Activated T-cell treated with anti-CD3 and anti-CD28 coated beads, Interleukin-2, amount 50 U/mL, for 4 hours (primary cell): Measurements from ENCODE around the gene AHCYL2. TPM values are rescaled to one million over a fixed set of nuclear protein-coding genes. Genes with fewer than 3 reads are reported as not detected.
A peak's percentile ranks its signal among the peaks of the same experiment; 100 is the strongest.

ENCODE experiments used
- ATAC-seq, 2 donors: fragments of 200-7000 bp; cut with Tn5 transposase; one replicate each; pipeline ENCODE4 v1.10.0; 2021
- DNase-seq: peaks from one replicate; pipeline ENCODE4 v3.0.0-alpha.2; 2020
- H3K27me3 Mint-ChIP-seq: one replicate; pipeline ENCODE4 v1.8.0; 2021; ENCODE audit warnings: low read depth, mixed read lengths
- H3K36me3 Mint-ChIP-seq: one replicate; pipeline ENCODE4 v1.8.0; 2022; ENCODE audit warnings: mixed read lengths; ENCODE audit not compliant: insufficient read depth
- H3K4me1 Mint-ChIP-seq: one replicate; pipeline ENCODE4 v1.8.0; 2021; ENCODE audit warnings: low read depth, mixed read lengths
- H3K4me3 Mint-ChIP-seq: one replicate; pipeline ENCODE4 v1.8.0; 2021; ENCODE audit warnings: mild to moderate bottlenecking, moderate library complexity, mixed read lengths
- H3K9me3 Mint-ChIP-seq: one replicate; pipeline ENCODE4 v1.8.0; 2021; ENCODE audit warnings: mixed read lengths
- total RNA-seq, 3 donors: library from RNA; stranded (reverse); gene quantifications; one replicate each; pipeline ENCODE4 v1.2.1, GENCODE V29; 2021

Gene AHCYL2
- 1 to 10 TPM; 6.0 to 7.2 (median 6.5) TPM for total RNA-seq

GRCh38 chr7:129224251-129225205 lies at the start of gene AHCYL2:
AHCYL2 (plus strand) TSS chr7:129225030.
- Mint-ChIP-seq H3K4me1 (peaks cover 37% of the 10 kb centered on the region), H3K27me3 (no peaks in the 10 kb centered on the region), H3K4me3 (peak within 1 kb of the TSS; percentile 94), H3K36me3 (no peaks in the 10 kb centered on the region), H3K9me3 (no peaks in the 10 kb centered on the region)
- ATAC-seq (peak; percentile 91 to 92), DNase-seq (peak; percentile 97)

DNA sequence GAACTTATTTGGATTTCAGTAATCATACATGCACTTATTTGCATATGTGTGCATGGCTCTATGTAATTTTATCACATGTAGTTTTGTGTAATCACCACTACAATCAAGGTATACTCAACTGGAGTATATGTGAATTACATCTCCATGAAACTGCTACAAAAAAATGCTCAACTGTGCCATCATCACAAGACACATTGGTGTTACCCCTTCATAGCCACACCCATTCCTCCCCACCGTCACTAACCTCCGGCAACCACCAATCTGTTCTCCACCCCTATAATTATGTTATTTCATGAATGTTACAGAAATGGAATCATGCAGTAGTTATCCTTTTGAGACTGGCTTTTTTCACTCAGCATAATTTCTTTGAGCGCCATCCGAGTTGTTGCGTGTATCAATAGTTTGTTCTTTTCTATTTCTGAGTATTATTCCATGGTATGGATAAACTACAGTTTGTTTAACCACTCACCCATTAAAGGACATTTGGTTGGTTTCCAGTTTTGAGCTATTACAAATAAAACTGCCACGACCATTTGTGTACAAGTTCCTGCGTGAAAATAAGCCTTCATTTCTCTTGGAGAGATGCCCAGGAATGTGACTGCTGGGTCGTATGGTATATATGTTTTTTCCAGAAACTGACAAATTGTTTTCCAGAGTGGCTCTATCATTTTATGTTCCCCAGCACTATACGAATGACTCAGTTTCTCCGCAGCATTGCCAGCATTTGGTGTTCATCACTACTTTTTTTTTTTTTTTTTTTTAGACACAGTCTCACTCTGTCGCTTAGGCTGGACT lies 47.7 kb upstream of the AHCYL2 start:
- Mint-ChIP-seq H3K27me3 (peaks cover 7% of the 10 kb centered on the region), H3K9me3 (no peaks in the 10 kb centered on the region), H3K36me3 (peaks cover 2% of the 10 kb centered on the region), H3K4me3 (no peak overlapping the region), H3K4me1 (no peaks in the 10 kb centered on the region)
- ATAC-seq, result no peak
- DNase-seq, result no peak

DNA sequence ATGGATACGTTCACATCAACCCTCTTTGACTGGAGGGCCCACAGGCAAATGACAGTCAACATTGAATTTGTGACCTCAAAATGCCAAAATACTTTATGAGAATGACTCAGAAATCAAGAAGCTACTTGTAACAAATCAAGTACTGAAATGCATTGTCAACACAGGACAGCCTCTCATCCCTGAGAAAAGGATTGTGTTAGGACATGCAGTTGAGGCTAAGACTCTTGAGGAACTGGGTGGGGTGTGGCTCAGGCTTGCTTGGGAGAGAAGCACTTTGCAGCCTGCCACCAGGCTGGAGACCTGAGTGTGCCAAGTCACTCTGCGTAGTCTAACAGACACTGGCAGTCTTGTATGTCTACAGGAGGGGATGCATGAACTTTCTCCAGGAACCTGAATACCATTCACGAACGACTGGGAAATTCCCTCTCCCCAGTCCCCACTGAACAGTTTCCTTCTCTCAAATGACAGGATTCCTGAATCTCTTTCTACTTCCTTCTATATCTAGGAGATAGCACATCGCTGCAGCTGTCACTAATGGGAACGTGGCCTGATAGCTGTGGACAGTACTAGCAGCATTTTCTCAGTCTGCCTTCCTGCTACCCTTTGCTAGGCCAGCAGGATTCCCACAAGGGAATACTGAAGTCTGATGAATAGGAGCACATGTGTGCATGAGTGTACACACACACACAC lies 39.7 kb upstream of the AHCYL2 start:
- Mint-ChIP-seq H3K4me1 (peaks cover 8% of the 10 kb centered on the region), H3K9me3 (no peaks in the 10 kb centered on the region), H3K4me3 (no peak overlapping the region), H3K27me3 (peaks cover 42% of the 10 kb centered on the region), H3K36me3 (no peaks in the 10 kb centered on the region)
- DNase-seq, result no peak
- no peak for ATAC-seq

- Mint-ChIP-seq H3K4me3 (no peak overlapping the region), H3K9me3 (no peaks in the 10 kb centered on the region), H3K4me1 (peaks cover 8% of the 10 kb centered on the region), H3K36me3 (no peaks in the 10 kb centered on the region), H3K27me3 (peaks cover 55% of the 10 kb centered on the region)
- no peak for DNase-seq
- no peak for ATAC-seq
Measured at GRCh38 chr7:129186749-129187260, 38.0 kb upstream of the AHCYL2 start.

GRCh38 chr7:129187681-129188371 lies 37.0 kb upstream of the AHCYL2 start:
- peak overlapping the region; percentile 63 for H3K4me3 Mint-ChIP-seq
- peaks cover 8% of the 10 kb centered on the region for H3K4me1 Mint-ChIP-seq
- H3K27me3 Mint-ChIP-seq, result peaks cover 62% of the 10 kb centered on the region
- H3K9me3 Mint-ChIP-seq, result no peaks in the 10 kb centered on the region
- no peak for DNase-seq
- no peaks in the 10 kb centered on the region for H3K36me3 Mint-ChIP-seq
- ATAC-seq, result no peak

DNA sequence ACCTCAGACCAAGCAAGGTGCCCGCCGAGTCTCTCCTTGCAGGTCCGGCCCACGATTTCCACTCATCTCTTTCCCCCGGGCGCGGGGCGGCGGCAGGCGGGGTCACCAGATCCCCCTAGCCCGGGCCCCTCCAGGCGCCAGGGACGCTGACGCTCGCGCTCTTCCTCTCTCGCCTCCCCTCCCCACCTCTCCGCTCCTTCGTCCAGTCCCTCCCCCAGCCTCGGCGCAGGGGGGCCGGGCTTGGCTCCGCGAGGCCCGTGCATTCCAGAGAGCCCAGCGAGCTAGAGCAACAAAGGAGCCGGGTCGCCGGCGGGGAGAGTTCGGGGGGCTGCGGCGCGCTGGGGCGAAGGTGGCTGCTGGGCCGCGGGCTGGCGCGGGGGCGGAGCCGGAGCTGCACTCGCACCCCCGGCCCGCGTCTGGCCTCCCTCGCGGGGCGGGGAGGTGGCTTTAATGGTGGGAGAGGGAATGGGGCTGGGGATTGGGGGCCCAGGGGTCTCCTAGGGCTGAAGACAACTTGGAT lies 36.4 kb upstream of the AHCYL2 start, which contains the start of gene SMO:
Gene SMO, plus strand, starts transcription at position 262 of the 520 bp plus-strand sequence. CDS start 519 bp downstream, outside the sequence.
- Mint-ChIP-seq H3K4me3 (peak within 1 kb of the TSS; percentile 64), H3K9me3 (no peaks in the 10 kb centered on the region), H3K36me3 (no peaks in the 10 kb centered on the region), H3K4me1 (peaks cover 8% of the 10 kb centered on the region), H3K27me3 (peaks cover 62% of the 10 kb centered on the region)
- ATAC-seq, result peak; percentile 57 to 63
- DNase-seq, result no peak

- Mint-ChIP-seq H3K27me3 (peaks cover 62% of the 10 kb centered on the region), H3K36me3 (no peaks in the 10 kb centered on the region), H3K9me3 (no peaks in the 10 kb centered on the region)
Measured at GRCh38 chr7:129188892-129189660, 35.8 kb upstream of the AHCYL2 start.

DNA sequence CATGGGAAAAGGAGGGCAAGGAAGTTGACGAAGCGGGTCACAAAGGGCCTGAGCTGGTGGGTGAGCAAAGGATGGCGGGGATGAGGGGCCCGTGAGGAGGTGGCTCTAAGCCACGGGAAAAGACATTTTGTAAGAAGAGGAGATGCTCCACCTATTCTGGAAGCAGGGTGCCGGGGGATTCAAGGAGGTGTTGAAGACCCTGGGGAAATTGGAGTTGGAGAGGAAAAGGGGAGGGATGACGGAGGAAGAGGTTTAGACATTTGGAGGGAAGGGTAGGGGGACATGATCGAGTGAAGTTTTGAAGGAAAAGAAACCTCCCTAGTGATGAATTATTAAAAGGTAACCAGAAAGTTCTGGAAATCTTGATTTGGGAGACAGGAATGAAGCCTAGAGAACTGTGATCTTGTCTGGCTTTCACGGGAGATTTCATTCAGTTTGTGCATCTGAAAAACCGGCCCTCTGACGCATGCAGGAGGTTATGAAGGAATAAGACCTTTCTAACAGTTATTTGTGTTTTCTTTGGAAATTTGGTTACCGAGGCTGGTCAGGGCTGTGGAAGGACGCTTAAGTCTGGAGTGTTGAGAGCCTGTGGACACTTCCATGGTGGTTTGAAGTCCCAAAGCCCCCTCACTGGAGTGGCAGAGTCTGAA lies 35.0 kb upstream of the AHCYL2 start:
- no peak for DNase-seq
- Mint-ChIP-seq H3K36me3 (no peaks in the 10 kb centered on the region), H3K4me3 (peak overlapping the region; percentile 64), H3K4me1 (peaks cover 8% of the 10 kb centered on the region), H3K27me3 (peaks cover 62% of the 10 kb centered on the region), H3K9me3 (no peaks in the 10 kb centered on the region)
- no peak for ATAC-seq

More at GRCh38 chr7:129188892-129189660, 35.8 kb upstream of the AHCYL2 start:
- DNase-seq (no peak), ATAC-seq (peak; percentile 47 to 53)
- Mint-ChIP-seq H3K4me1 (peaks cover 8% of the 10 kb centered on the region), H3K4me3 (peak overlapping the region; percentile 64)

DNA sequence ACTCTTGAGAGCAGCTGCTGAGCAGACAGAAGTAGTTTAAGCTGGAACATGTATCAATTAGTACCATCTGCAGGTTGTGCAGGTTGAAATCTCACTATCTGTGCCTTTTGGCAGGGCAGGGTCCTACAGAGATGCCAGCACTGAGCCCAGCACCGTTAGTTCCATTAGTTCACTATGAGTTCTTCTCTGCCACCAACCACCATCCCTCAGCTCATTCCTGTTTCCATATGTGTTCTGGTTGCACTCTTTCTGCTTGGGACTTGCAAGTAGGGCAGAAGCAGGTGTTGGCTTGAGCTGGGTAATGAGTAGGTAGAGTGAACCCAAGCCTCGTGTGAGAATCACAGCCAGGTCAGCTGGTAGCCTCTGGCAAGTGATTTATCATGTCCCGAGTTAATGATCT lies 33.6 kb upstream of the AHCYL2 start:
- H3K36me3 Mint-ChIP-seq, result no peaks in the 10 kb centered on the region
- H3K4me3 Mint-ChIP-seq, result no peak overlapping the region
- H3K9me3 Mint-ChIP-seq, result no peaks in the 10 kb centered on the region
- DNase-seq (no peak), ATAC-seq (no peak)
- H3K27me3 Mint-ChIP-seq, result peaks cover 51% of the 10 kb centered on the region
- H3K4me1 Mint-ChIP-seq, result peaks cover 8% of the 10 kb centered on the region

- peaks cover 35% of the 10 kb centered on the region for H3K27me3 Mint-ChIP-seq
- DNase-seq, result no peak
- H3K4me1 Mint-ChIP-seq, result peaks cover 5% of the 10 kb centered on the region
- H3K4me3 Mint-ChIP-seq, result no peak overlapping the region
- no peak for ATAC-seq
- no peaks in the 10 kb centered on the region for H3K9me3 Mint-ChIP-seq
- H3K36me3 Mint-ChIP-seq, result no peaks in the 10 kb centered on the region
Measured at GRCh38 chr7:129193892-129194291, 30.9 kb upstream of the AHCYL2 start.

DNA sequence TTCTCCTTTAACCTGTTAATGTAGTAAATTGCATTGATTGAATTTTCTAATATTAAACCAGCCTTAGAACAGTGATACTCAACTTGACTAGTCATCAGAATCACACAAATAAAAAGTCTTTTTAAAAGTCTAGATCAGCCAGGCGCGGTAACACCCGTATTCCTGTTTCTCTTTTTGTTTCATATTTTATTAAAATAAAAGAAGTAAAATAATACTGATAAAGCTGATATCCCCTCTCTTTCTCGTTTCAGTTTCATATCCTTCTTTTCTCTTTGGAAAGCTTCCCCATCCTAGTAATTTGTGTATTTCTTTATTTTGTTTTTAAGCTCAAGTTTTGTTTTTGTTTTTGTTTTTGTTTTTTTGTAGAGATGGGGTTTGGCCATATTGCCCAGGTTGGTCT lies 27.1 kb upstream of the AHCYL2 start:
- Mint-ChIP-seq H3K4me1 (no peaks in the 10 kb centered on the region), H3K27me3 (peaks cover 9% of the 10 kb centered on the region)
- no peak for ATAC-seq

DNA sequence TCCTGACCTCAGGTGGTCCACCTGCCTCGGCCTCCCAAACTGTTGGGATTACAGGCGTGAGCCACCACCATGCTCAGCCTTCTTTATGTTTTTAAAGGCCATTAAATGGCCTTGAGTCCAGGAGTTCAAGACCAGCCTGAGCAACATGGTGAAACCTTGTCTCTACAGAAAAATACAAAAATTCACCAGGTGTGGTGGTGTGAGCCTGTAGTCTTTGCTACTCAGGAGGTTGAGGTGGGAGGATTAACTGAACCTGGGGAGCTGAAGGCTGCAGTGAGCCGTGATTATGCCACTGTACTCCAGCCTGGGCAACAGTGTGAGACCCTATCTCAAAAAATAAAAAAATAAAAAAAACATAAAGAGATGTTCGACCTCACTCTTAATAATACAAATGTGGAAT lies 25.4 kb upstream of the AHCYL2 start:
- peaks cover 9% of the 10 kb centered on the region for H3K27me3 Mint-ChIP-seq
- no peak overlapping the region for H3K4me3 Mint-ChIP-seq
- DNase-seq (no peak), ATAC-seq (no peak)
- H3K9me3 Mint-ChIP-seq, result no peaks in the 10 kb centered on the region
- no peaks in the 10 kb centered on the region for H3K4me1 Mint-ChIP-seq
- H3K36me3 Mint-ChIP-seq, result no peaks in the 10 kb centered on the region

More for the DNA sequence above, 27.1 kb upstream of the AHCYL2 start:
- DNase-seq, result no peak
- Mint-ChIP-seq H3K36me3 (no peaks in the 10 kb centered on the region), H3K4me3 (no peak overlapping the region), H3K9me3 (no peaks in the 10 kb centered on the region)
